Sigmoid colon (tissue), 7 donors: Measurements from ENCODE around the gene PGM5. TPM values are rescaled to one million over a fixed set of nuclear protein-coding genes. Genes with fewer than 3 reads are reported as not detected.

Experiments used
- DNase-seq: peaks from one replicate; pipeline ENCODE4 v3.0.0-alpha.2; 2019
- H3K27ac ChIP-seq, 4 donors: fragments of 200-600 bp; sonication (generic); one replicate each; pipeline ENCODE4 v1.5.1; 2016 to 2019; ENCODE audit warnings: mild to moderate bottlenecking in 1 of 4
- H3K27me3 ChIP-seq, 3 donors: fragments of 200-600 bp; sonication (generic); one replicate each; pipeline ENCODE4 v1.5.1; 2019; ENCODE audit warnings: mild to moderate bottlenecking in 1 of 3
- H3K36me3 ChIP-seq, 4 donors: fragments of 200-600 bp; sonication (generic); one replicate each; pipeline ENCODE4 v1.5.1; 2016 to 2019
- H3K4me1 ChIP-seq, 4 donors: fragments of 200-600 bp; sonication (generic); one replicate each; pipeline ENCODE4 v1.5.1; 2017 to 2019
- H3K4me3 ChIP-seq, 4 donors: fragments of 200-600 bp; sonication (generic); one replicate each; pipeline ENCODE4 v1.5.1; 2017 to 2019; ENCODE audit warnings: mild to moderate bottlenecking in 2 of 4, moderate library complexity in 1 of 4
- H3K9me3 ChIP-seq, 4 donors: fragments of 200-600 bp in 3 of 4; sonication (generic) in 3 of 4; one replicate each; pipeline versions ENCODE4 v1.5.1 to v1.6.1; 2013 to 2019
- CTCF ChIP-seq, 4 experiments: fragments of 450-650 bp in 3 of 4; fragments of 200-600 bp in 1 of 4; IDR thresholded peaks; one replicate each; pipeline ENCODE4 v1.5.1; 2016 to 2019; ENCODE audit warnings: antibody characterized with exemption in 4 of 4, mild to moderate bottlenecking in 3 of 4, moderate library complexity in 2 of 4
- EP300 ChIP-seq, 4 donors: sonication (generic); formaldehyde crosslinking; IDR thresholded peaks; one replicate each; pipeline ENCODE4 v1.6.1; 2017; ENCODE audit warnings: antibody characterized with exemption in 4 of 4
- POLR2A ChIP-seq, 2 donors: fragments of 450-650 bp; IDR thresholded peaks; one replicate each; pipeline ENCODE4 v1.6.1; 2016; ENCODE audit warnings: antibody characterized with exemption in 2 of 2, mild to moderate bottlenecking in 2 of 2, moderate library complexity in 2 of 2
- POLR2AphosphoS5 ChIP-seq, 4 donors: sonication (generic); formaldehyde crosslinking; IDR thresholded peaks; one replicate each; pipeline ENCODE4 v1.6.1; 2017; ENCODE audit warnings: antibody characterized with exemption in 4 of 4
- WGBS, 2 donors: extraction: QIAGEN DNeasy Blood & Tissue Kit; methylation state at CpG; one replicate each; pipeline ENCODE4 v1.1.7; 2013; 5-methylcytosine and 5-hydroxymethylcytosine counted together
- intact Hi-C: fragments of 100-400 bp; cut with DNase I; formaldehyde crosslinking; loops from one replicate; pipeline ENCODE4 v1.15.1; 2023
- polyA plus RNA-seq, 3 donors: library from polyadenylated mRNA; stranded (reverse); fragments of 200-250 nt; gene quantifications; one replicate each; pipeline ENCODE4 v1.2.3, GENCODE V29; 2013
- total RNA-seq, 4 donors: library from RNA; depleted of rRNA; stranded (reverse); fragments of >200 nt; gene quantifications; one replicate each; pipeline ENCODE4 v1.1.0, GENCODE V29; 2016
- donor health status: healthy with polysubstance abuse.
- donor health status: Bipolar disorder and iron deficiency.
- donor health status: healthy.

The PGM5 gene
- total and polyA plus RNA-seq, 7 donors = 3.9 to 670 (median 547) TPM

- no peaks in the 10 kb centered on the region for H3K27me3 ChIP-seq
- WGBS, 2 donors = 62 to 80% methylated on average over 2 of the region's 2 CpGs
- no peak for TF ChIP-seq CTCF (IDR thresholded peaks at IDR 0.05)
- no peak for TF ChIP-seq POLR2A (IDR thresholded peaks at IDR 0.05)
- TF ChIP-seq EP300 (IDR thresholded peaks at IDR 0.05) = no peak
- no peak for TF ChIP-seq POLR2AphosphoS5 (IDR thresholded peaks at IDR 0.05)
- no peaks in the 10 kb centered on the region for H3K9me3 ChIP-seq
- intact Hi-C loops = loop anchor here (10.0 kb wide), 1 partner anchor 154 kb away; the partner anchor contains the start of gene PGM5
- no peak overlapping the region for H3K4me3 ChIP-seq
- DNase-seq = no peak
- H3K4me1 ChIP-seq = peaks cover 0 to 65% (median 40%) of the 10 kb centered on the region in 4 donors
- H3K36me3 ChIP-seq = peaks cover 0 to 52% (median 9%) of the 10 kb centered on the region in 4 donors
- H3K27ac ChIP-seq = peak overlapping the region; percentile 63 to 90 (median 85)
Observed at GRCh38 chr9:68508547-68508946, 152.1 kb downstream of the PGM5 start.

GRCh38 chr9:68509689-68510088, 153.3 kb downstream of the PGM5 start:
- TF ChIP-seq POLR2A (IDR thresholded peaks at IDR 0.05) (no peak), EP300 (IDR thresholded peaks at IDR 0.05) (no peak), POLR2AphosphoS5 (IDR thresholded peaks at IDR 0.05) (no peak)
- H3K4me3 ChIP-seq = no peak overlapping the region
- H3K9me3 ChIP-seq = no peaks in the 10 kb centered on the region
- no peaks in the 10 kb centered on the region for H3K27me3 ChIP-seq
- H3K27ac ChIP-seq = peak overlapping the region; percentile 63 to 90 (median 85)
- H3K36me3 ChIP-seq = peaks cover 0 to 52% (median 9%) of the 10 kb centered on the region in 4 donors
- intact Hi-C loops = loop anchor here (10.0 kb wide), 1 partner anchor 155 kb away; the partner anchor contains the start of gene PGM5
- H3K4me1 ChIP-seq = peaks cover 0 to 68% (median 43%) of the 10 kb centered on the region in 4 donors
- DNase-seq = no peak

- peaks cover 3 to 44% (median 21%) of the 10 kb centered on the region in 4 donors for H3K4me1 ChIP-seq
Observed at GRCh38 chr9:68513385-68513784, 157.0 kb downstream of the PGM5 start.

GRCh38 chr9:68513981-68514380, 157.6 kb downstream of the PGM5 start:
- H3K9me3 ChIP-seq = peaks cover 0 to 2% (median 0%) of the 10 kb centered on the region in 4 donors
- DNase-seq = no peak
- intact Hi-C loops = no loop called here
- H3K27ac ChIP-seq = peak overlapping the region in 3 of 4 donors; percentile 47 to 84 (median 65)
- H3K4me1 ChIP-seq = peaks cover 3 to 38% (median 16%) of the 10 kb centered on the region in 4 donors
- WGBS, 2 donors = 88 to 92% methylated on average over 4 of the region's 4 CpGs
- H3K36me3 ChIP-seq = peaks cover 4 to 72% (median 16%) of the 10 kb centered on the region in 4 donors
- no peak for TF ChIP-seq EP300 (IDR thresholded peaks at IDR 0.05)
- no peaks in the 10 kb centered on the region for H3K27me3 ChIP-seq
- H3K4me3 ChIP-seq = no peak overlapping the region

More at GRCh38 chr9:68513385-68513784, 157.0 kb downstream of the PGM5 start:
- peaks cover 0 to 2% (median 0%) of the 10 kb centered on the region in 4 donors for H3K9me3 ChIP-seq
- no peaks in the 10 kb centered on the region for H3K27me3 ChIP-seq
- no peak for TF ChIP-seq POLR2A (IDR thresholded peaks at IDR 0.05)
- no peak for TF ChIP-seq EP300 (IDR thresholded peaks at IDR 0.05)
- no peak for TF ChIP-seq POLR2AphosphoS5 (IDR thresholded peaks at IDR 0.05)
- TF ChIP-seq CTCF (IDR thresholded peaks at IDR 0.05) = no peak
- H3K27ac ChIP-seq = peak overlapping the region in 2 of 4 donors; percentile 65 to 84
- H3K36me3 ChIP-seq = peaks cover 4 to 73% (median 16%) of the 10 kb centered on the region in 4 donors
- WGBS, 2 donors = 84 to 86% methylated on average over 3 of the region's 3 CpGs
- intact Hi-C loops = no loop called here
- no peak for DNase-seq
- no peak overlapping the region for H3K4me3 ChIP-seq

GRCh38 chr9:68515326-68516017, 159.1 kb downstream of the PGM5 start:
- 41 to 78% methylated on average over 4 of the region's 4 CpGs for WGBS, 2 donors
- H3K9me3 ChIP-seq = peaks cover 0 to 2% (median 0%) of the 10 kb centered on the region in 4 donors

GRCh38 chr9:68522131-68522530, 165.7 kb downstream of the PGM5 start:
- Histone ChIP-seq H3K27me3 (no peaks in the 10 kb centered on the region), H3K36me3 (peaks cover 0 to 66% (median 14%) of the 10 kb centered on the region in 4 donors), H3K4me3 (no peak overlapping the region), H3K4me1 (no peaks in the 10 kb centered on the region), H3K9me3 (peaks cover 0 to 2% (median 0%) of the 10 kb centered on the region in 4 donors), H3K27ac (peak overlapping the region in 2 of 4 donors; percentile 35 to 42)
- WGBS, 2 donors = 38 to 45% methylated on average over 4 of the region's 4 CpGs
- intact Hi-C loops = no loop called here
- TF ChIP-seq POLR2AphosphoS5 (IDR thresholded peaks at IDR 0.05) (no peak), EP300 (IDR thresholded peaks at IDR 0.05) (no peak), CTCF (IDR thresholded peaks at IDR 0.05) (no peak), POLR2A (IDR thresholded peaks at IDR 0.05) (no peak)
- DNase-seq = no peak

More at GRCh38 chr9:68515326-68516017, 159.1 kb downstream of the PGM5 start:
- peak overlapping the region; percentile 31 to 84 (median 56) for H3K27ac ChIP-seq
- TF ChIP-seq POLR2A (IDR thresholded peaks at IDR 0.05) (no peak), POLR2AphosphoS5 (IDR thresholded peaks at IDR 0.05) (peak; percentile 51 to 64 (median 52)), EP300 (IDR thresholded peaks at IDR 0.05) (peak in 1 of 4 donors; percentile 75)
- DNase-seq = no peak
- H3K4me3 ChIP-seq = no peak overlapping the region
- H3K4me1 ChIP-seq = peaks cover 3 to 26% (median 11%) of the 10 kb centered on the region in 4 donors
- peaks cover 0 to 65% (median 16%) of the 10 kb centered on the region in 4 donors for H3K36me3 ChIP-seq
- H3K27me3 ChIP-seq = no peaks in the 10 kb centered on the region
- intact Hi-C loops = no loop called here
